ENCODE data around the gene MAGI1. TPM values are rescaled to one million over a fixed set of nuclear protein-coding genes. Genes with fewer than 3 reads are reported as not detected.

The MAGI1 gene
- total and polyA plus RNA-seq, 4 donors = 9.9 to 88.1 (median 24.6) TPM

DNA sequence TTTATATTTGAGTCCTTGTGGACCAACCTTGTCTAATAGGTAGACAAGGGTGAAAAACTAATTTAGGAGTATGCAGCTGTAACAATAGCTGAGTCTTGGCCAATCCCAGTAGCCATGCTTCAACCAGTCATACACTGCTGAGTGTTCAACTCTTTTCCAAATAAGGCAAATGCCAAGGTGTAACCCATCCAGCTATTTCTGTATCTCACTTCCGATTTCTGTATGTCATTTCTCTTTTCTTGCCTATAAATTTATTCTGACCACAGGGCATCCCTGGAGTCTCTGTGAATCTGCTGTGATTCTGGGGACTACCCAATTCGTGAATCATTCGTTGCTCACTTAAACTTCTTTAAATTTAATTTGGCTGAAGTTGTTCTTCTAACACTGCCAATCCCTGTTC, 93.2 kb downstream of the MAGI1 start:
- Histone ChIP-seq H3K9me3 (ENCODE audit: control insufficient read depth in 4 of 4, insufficient read depth in 3 of 4, low read length in 3 of 4) (no peaks in the 10 kb centered on the region), H3K4me3 (no peak overlapping the region), H3K27me3 (ENCODE audit: control insufficient read depth in 3 of 3, insufficient read depth in 3 of 3, low read length in 2 of 3) (no peaks in the 10 kb centered on the region), H3K27ac (ENCODE audit: low read depth in 1 of 2, low read length in 1 of 2) (peak overlapping the region in 1 of 2 donors; percentile 52), H3K36me3 (ENCODE audit: control insufficient read depth in 4 of 4, insufficient read depth in 4 of 4, low read length in 4 of 4) (no peaks in the 10 kb centered on the region), H3K4me1 (ENCODE audit: control insufficient read depth in 5 of 5, insufficient read depth in 5 of 5, low read length in 5 of 5) (peaks cover 0 to 16% (median 8%) of the 10 kb centered on the region in 5 donors), H3K9ac (ENCODE audit: insufficient read depth in 1 of 2, low read length in 2 of 2) (no peak overlapping the region)
- WGBS, 2 donors = 83 to 88% methylated on average over 3 of the region's 3 CpGs
- DNase-seq (no peak), ATAC-seq (ENCODE audit: insufficient read depth, low FRiP score) (no peak)
- TF ChIP-seq, protein P1, sequence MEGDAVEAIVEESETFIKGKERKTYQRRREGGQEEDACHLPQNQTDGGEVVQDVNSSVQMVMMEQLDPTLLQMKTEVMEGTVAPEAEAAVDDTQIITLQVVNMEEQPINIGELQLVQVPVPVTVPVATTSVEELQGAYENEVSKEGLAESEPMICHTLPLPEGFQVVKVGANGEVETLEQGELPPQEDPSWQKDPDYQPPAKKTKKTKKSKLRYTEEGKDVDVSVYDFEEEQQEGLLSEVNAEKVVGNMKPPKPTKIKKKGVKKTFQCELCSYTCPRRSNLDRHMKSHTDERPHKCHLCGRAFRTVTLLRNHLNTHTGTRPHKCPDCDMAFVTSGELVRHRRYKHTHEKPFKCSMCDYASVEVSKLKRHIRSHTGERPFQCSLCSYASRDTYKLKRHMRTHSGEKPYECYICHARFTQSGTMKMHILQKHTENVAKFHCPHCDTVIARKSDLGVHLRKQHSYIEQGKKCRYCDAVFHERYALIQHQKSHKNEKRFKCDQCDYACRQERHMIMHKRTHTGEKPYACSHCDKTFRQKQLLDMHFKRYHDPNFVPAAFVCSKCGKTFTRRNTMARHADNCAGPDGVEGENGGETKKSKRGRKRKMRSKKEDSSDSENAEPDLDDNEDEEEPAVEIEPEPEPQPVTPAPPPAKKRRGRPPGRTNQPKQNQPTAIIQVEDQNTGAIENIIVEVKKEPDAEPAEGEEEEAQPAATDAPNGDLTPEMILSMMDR (IDR thresholded peaks at IDR 0.05; ENCODE audit: control extremely low read depth, extremely low read depth) = no peak

DNA sequence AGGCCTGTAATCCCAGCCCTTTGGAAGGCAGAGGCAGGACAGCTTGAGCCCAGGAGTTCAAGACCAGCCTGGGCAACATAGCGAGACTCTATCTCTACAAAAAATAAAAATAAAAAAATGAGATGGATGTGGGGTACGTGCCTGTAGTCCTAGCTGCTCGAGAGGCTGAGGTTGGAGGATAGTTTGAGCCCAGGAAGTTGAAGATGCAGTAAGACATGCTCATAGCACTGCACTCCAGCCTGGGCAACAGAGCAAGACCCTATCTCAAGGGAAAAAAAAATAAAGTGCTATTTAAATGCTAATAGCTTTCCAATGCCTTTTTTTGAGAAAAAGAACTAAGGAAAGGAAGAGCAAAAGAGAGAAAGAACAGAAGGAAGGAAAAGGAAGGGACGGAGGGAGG, 94.5 kb downstream of the MAGI1 start:
- Histone ChIP-seq H3K9ac (ENCODE audit: insufficient read depth in 1 of 2, low read length in 2 of 2) (no peak overlapping the region), H3K36me3 (ENCODE audit: control insufficient read depth in 4 of 4, insufficient read depth in 4 of 4, low read length in 4 of 4) (no peaks in the 10 kb centered on the region), H3K4me3 (no peak overlapping the region), H3K27ac (ENCODE audit: low read depth in 1 of 2, low read length in 1 of 2) (no peak overlapping the region), H3K9me3 (ENCODE audit: control insufficient read depth in 4 of 4, insufficient read depth in 3 of 4, low read length in 3 of 4) (no peaks in the 10 kb centered on the region), H3K4me1 (ENCODE audit: control insufficient read depth in 5 of 5, insufficient read depth in 5 of 5, low read length in 5 of 5) (peaks cover 0 to 16% (median 6%) of the 10 kb centered on the region in 5 donors), H3K27me3 (ENCODE audit: control insufficient read depth in 3 of 3, insufficient read depth in 3 of 3, low read length in 2 of 3) (no peaks in the 10 kb centered on the region)
- 91 to 92% methylated on average over 4 of the region's 4 CpGs for WGBS, 2 donors
- TF ChIP-seq, protein P1 (IDR thresholded peaks at IDR 0.05; ENCODE audit: control extremely low read depth, extremely low read depth) = no peak
- ATAC-seq (ENCODE audit: insufficient read depth, low FRiP score) (no peak), DNase-seq (no peak)

GRCh38 chr3:65939801-65940246, 98.9 kb downstream of the MAGI1 start:
- TF ChIP-seq, protein P1 (IDR thresholded peaks at IDR 0.05; ENCODE audit: control extremely low read depth, extremely low read depth) = no peak
- Histone ChIP-seq H3K27me3 (ENCODE audit: control insufficient read depth in 3 of 3, insufficient read depth in 3 of 3, low read length in 2 of 3) (no peaks in the 10 kb centered on the region), H3K27ac (ENCODE audit: low read depth in 1 of 2, low read length in 1 of 2) (no peak overlapping the region), H3K9me3 (ENCODE audit: control insufficient read depth in 4 of 4, insufficient read depth in 3 of 4, low read length in 3 of 4) (no peaks in the 10 kb centered on the region), H3K9ac (ENCODE audit: insufficient read depth in 1 of 2, low read length in 2 of 2) (no peak overlapping the region), H3K4me3 (no peak overlapping the region), H3K4me1 (ENCODE audit: control insufficient read depth in 5 of 5, insufficient read depth in 5 of 5, low read length in 5 of 5) (peaks cover 0 to 19% (median 0%) of the 10 kb centered on the region in 5 donors), H3K36me3 (ENCODE audit: control insufficient read depth in 4 of 4, insufficient read depth in 4 of 4, low read length in 4 of 4) (no peaks in the 10 kb centered on the region)
- WGBS, 2 donors = 71 to 92% methylated on average over 2 of the region's 2 CpGs
- DNase-seq (peak in 1 of 3 donors; percentile 15), ATAC-seq (ENCODE audit: insufficient read depth, low FRiP score) (peak; percentile 43)

DNA sequence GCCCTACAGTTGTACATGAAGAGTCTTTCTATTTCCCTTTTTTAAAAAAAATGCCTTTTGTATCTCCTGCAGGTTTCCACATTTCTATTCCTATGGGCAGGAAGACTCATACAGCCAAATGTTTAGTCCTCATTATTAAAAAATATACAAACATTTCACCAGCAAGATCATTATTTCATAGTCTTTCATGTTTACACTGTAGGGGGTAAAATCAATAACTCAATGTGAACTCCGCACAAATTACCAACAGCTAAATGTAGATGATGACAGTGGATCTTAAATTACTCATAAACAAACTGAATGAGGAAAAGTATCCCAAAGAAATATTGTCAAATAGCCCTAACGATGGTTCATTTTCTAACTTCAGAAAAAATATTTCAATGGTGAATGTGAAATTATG, 99.5 kb downstream of the MAGI1 start:
- WGBS, 2 donors = 88 to 90% methylated on average over 2 of the region's 2 CpGs

More for the DNA sequence above, 99.5 kb downstream of the MAGI1 start:
- ATAC-seq (ENCODE audit: insufficient read depth, low FRiP score) (no peak), DNase-seq (no peak)
- no peak overlapping the region for H3K27ac ChIP-seq (ENCODE audit: low read depth in 1 of 2, low read length in 1 of 2)
- no peak overlapping the region for H3K4me3 ChIP-seq
- H3K9ac ChIP-seq (ENCODE audit: insufficient read depth in 1 of 2, low read length in 2 of 2) = no peak overlapping the region
- no peaks in the 10 kb centered on the region for H3K27me3 ChIP-seq (ENCODE audit: control insufficient read depth in 3 of 3, insufficient read depth in 3 of 3, low read length in 2 of 3)
- TF ChIP-seq, protein P1 (IDR thresholded peaks at IDR 0.05; ENCODE audit: control extremely low read depth, extremely low read depth) = no peak
- no peaks in the 10 kb centered on the region for H3K9me3 ChIP-seq (ENCODE audit: control insufficient read depth in 4 of 4, insufficient read depth in 3 of 4, low read length in 3 of 4)
- peaks cover 0 to 16% (median 0%) of the 10 kb centered on the region in 5 donors for H3K4me1 ChIP-seq (ENCODE audit: control insufficient read depth in 5 of 5, insufficient read depth in 5 of 5, low read length in 5 of 5)
- no peaks in the 10 kb centered on the region for H3K36me3 ChIP-seq (ENCODE audit: control insufficient read depth in 4 of 4, insufficient read depth in 4 of 4, low read length in 4 of 4)

Data from lung (tissue), 12 donors.